Measurements from ENCODE around the gene MTMR3.
"Not testable (repeated sequence)": the region's sequence is repeated elsewhere in the genome, so short reads cannot be mapped to it uniquely, and the experiment has no call there.

MTMR3 gene

DNA sequence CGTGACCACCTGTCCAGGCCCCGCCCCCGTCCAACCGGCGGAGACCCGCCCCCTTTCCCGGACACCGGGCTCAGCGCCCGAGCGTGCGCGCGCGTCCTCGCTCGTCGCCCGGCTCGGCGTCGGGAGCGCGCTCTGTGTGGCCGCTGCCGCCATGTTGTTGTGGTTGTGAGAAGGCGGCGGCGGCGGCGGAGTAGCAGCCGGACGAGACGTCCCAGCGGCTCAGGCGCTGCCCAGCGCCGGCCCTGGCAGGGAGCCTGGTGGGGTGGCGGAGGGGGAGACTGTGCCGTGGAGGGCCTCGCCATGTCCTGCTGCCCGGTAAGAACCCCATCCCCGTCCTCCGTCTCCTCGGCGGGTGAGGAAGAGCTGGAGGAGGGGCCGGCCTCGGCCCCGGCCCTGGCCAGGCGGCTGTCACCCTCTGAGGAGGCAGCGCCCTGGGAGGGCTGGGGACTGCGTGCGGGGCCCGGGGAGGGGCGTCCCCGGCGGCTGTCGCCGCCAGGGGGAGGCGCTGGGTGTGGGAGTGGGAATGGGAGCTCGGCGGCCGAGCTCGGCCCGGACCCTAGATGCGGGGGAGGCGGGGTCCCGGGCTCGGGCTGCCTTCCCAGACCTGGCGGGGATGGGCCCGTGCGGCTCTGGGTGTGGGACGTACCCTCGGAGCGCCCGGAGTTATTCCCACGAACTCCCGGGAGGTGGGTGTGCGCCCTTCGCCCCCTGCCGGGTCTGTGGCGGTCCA, at the start of gene MTMR3:
TSS of gene MTMR3 (plus strand) at position 130 of the 730 bp plus-strand sequence. CDS start 87,886 bp downstream, outside the sequence.
- peak; percentile 80 for DNase-seq

DNA sequence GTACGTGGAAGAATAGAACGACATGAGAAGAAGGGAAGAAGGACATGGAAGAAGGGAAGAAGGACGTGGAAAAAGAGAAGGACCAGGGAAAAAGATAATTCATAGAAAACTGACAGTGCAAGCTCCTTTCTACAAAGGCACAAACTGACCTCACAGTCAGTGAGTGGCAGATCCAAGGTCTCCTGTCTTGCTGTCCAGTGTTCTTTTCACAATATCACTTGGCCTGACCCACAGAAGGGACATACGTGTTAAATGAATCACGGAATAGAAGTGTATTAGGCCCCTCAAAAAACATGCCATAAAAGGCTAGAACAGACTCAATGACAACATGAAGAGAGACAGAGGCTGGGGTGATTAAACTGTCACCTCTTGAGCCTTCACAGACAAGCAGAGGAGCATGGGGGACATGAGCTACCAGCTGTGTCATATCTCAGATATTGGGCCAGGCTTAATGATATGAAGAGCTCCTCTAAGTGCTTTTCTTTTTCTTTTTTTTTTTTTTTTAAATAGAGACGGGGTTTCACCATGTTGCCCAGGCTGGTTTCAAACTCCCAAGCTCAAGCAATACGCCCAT, 49.5 kb upstream of the MTMR3 start:
- no peak for DNase-seq

DNA sequence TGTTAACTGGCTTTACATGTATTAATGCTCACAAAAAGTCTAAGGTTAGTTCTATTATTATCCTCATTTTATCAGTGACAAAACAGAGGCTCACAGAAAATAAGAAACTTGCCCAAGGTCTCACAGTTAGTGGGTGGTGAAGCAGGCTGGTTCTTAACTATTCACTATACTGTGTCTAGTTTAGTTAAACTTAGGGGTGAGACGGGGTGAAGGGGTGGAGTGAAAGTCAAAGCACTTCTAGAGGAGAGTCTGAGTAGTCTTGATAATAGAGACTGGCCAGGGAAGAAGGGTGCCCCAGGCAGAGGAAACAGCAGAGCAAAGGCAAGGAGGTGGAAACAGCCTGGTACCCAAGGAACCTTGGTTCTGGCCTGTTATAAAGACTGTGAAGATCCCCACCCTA, 48.9 kb upstream of the MTMR3 start:
- DNase-seq: no peak

DNA sequence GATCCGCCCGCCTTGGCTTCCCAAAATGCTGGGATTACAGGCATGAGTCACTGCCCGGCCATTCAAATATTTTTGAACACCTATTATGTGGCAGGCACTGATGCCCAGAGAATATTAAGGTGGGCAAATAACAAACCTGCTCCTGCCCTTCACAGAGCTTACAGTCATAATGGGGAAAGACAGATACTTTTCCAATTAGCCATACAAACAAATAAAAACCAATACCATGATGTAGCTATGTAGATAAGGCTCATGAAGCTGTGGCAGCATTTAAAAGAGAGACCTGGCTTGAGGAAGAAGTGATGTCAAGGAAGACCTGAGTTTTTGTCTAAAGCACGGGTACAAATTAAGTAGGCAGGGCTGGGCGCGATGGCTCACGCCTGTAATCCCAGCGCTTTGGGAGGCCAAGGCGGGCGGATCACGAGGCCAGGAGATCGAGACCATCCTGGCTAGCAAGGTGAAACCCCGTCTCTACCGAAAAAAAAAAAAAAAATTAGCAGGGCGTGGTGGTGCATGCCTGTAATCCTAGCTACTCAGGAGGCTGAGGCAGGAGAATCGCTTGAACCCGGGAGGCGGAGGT, 46.1 kb upstream of the MTMR3 start:
- not testable (repeated sequence) for DNase-seq

DNA sequence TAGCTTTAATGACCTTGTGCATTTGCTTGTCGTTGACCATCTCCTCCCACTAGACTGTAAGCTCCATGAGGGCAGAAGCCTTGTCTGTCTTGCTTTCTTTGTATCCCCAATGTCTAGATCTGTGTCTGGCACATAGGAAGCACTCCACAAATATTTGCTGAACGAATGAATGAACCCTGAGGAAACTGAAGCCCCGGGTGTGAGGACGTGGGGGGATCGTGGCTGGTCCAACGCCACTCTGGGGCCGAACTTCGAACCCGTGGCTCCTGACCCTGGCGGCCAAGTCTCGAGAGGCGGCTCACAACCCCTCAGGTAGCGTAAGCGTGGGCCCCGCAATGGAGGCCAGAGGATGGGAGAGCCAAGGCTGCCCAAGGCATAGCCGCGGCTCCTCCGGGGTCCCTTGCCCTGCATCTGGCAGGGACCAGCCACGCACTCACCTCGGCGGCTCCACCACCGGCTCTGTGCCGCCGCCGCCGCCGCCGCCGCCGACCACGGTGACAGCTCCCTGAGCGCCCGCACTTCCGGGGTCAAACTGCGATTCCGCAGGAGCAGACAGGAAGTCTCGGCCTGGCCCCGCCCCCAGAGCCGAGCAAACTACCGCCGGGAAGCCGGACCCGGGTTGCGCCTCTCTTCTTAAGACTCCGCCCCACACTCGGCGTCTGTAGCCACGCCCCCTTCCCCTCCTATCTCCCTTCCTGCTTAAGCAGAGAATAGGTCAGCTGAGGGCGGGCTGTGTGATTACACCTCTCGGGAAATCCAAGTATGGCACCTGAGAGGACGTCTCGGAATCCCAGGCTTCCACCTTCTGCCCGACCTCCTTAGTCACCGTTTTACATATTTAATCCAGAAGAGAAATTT, 45.0 kb upstream of the MTMR3 start, which contains the start of gene ASCC2:
TSS of gene ASCC2 (minus strand) at position 534 of the 858 bp plus-strand sequence. CDS start 5,949 bp downstream, outside the sequence.
- DNase-seq: peak; percentile 96

DNA sequence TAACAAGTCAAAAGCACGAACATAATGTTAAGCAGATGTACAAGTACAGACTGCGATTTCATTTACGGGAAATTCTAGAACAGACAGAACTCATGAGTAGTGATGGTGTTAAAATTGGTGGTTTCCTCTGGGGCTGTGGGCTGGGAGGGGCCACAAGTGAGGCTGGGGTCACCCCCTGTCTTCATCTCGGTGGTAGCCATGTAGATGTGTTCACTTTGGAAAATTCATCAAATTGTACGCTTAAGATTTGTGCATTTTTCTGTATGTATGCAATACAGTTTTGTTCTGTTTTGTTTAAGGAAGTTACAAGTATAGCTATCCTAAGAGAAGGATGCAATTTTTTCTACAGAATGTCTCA, 44.4 kb upstream of the MTMR3 start:
- DNase-seq: no peak

DNA sequence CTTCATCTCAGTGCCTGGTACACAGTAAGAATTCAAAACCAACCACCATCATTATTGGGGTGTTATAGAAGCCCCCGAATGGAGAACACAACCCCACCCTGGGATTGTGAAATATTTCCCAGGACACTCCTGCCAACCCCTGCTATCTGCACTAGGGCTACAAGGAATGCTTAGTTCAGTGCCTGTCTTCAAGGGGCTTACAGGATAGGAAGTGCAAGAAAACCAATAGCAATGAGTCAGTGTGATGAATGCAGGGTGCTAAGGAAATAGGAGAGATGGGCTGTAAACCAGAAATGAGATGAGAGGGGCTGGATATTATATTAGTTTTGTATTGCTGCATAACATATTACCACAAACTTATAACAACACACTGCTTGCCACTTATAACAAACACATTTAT, 43.9 kb upstream of the MTMR3 start:
- DNase-seq: no peak

DNA sequence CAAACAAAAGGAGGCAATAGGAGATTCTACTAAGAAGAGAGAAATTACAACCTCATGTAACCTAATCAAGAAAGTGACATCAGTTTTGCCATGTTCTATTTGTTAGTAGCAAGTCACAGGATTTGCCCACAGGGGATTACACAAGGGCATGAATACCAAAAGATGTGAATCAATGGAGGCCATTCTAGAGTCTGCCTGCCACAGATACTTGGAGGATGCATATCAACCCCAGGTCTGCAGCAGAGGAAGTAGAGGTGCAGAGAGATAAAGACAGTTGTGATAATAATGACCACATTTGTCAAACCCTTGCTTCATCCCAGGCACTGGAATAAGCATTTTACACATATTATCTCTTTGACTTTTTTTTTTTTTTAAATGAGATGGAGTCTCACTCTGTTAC, 42.5 kb upstream of the MTMR3 start:
- DNase-seq: no peak

DNA sequence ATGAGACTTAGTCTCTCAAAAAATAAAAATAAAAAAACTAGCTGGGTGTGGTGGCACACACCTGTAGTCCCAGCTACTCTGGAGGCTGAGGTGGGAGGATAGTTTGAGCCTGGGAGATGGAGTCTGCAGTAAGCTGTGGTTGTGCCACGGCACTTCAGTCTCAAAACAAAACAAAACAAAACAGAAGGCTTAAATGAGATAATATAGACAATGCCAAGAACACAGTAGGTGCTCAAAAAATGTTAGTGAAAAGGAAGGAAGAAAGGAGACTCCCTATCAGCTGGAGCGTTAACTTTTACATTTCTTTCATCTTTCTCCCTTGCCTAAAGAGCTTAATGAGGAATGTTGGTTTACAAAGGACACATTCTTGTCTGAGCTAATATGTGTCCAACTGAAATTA, 40.8 kb upstream of the MTMR3 start:
- DNase-seq: no peak

DNA sequence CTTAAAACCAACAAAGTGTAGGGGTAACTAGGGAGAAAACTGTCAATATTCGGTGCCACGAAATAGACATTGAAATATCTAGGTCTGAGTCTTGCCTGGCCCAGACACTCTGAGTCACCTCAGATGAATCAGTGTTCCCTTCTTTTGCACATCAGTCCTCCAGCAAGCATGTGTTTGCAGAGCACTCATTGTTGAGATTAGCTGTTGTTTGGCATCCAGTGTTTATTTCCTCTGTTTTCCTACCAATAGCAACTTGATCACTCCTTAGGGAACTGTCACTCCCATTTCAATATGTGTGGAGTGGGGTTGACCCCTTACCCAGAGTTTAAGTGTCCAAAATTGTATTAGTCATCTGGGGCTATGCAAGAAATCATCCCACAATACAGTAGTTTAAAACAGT, 40.2 kb upstream of the MTMR3 start:
- DNase-seq: peak; percentile 73

DNA sequence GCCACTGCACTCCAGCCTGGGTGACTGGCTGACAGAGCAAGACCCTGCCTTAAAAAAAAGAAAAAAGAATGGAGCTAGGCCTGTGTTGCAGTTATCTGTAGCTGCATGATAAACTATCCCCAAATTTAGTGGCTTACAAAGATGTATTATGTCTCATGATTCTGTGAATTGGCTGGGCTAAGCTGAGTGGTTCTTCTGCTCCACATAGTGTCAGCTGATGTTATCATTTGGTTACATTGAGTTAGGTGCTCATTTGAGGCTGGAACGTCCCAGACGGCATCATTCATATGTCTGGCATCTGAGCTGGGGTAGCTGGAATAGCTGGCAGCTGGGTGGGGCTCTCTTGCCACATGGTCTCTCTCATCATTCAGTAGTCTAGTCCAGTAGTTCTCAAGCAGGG, 36.7 kb upstream of the MTMR3 start:
- no peak for DNase-seq

DNA sequence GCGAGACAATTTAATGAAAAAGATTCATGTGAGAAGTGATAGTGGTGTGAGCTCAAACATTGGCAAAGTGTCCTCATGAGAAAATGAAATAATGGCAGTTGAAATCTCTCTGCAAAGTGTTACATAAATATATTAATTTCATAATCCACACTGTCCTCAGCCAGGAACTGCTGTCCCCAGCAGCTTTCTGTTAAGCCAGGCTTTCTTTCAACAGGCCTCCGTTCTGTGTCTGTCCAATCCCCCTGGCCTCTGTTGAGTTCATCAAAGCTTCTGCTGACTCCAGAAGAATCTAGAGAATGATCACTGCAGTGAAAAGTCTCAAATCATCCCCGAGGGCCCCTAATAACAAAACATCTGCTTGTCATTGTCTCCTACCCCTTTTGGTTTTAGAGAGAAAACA, 34.9 kb upstream of the MTMR3 start:
- DNase-seq: no peak

DNA sequence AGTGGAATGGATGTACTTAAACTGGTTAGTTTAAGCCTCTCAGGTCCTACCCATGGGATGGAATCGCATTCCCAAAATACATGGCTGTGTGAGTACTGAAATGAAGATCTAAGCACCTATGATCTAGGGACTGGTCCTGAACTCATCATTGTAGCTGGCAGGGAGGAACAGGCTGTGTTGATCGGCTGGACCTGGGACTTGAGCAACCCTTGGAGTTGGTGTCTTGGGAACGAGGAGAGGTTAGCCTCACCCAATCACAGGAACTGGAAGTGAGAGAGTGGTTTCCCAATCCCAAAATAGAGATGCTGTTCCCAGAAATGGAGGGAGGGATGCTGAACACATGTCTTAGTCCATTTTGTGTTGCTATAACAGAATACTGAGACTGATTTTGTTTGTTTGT, 28.5 kb upstream of the MTMR3 start:
- no peak for DNase-seq

DNA sequence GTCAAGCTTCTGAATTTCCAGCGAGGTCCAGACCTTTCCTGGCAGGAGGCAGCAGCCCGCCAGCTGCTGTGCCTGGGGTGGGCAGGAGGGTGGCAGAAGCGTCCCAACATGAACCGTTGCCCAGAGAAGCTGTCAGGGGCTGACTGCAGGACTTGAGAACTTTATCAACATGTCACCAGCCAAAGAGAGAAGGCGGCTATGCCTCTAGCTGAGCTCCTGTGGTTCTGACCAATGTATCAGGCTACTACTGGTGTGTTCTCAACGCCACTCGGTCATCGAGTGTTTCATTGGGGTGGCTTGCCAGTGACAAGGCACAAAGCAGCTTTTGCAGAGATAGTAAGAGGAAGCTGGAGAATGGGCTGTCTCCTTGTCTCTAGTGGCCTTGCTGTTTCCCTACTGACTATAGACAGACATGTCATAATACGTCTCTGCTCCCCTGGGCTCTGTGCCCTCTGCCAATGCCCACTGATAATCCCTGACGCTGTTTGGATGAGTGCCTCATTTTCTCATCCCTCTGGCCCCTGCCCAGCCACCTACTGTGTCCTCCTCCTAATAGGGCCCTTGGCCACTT, 27.3 kb upstream of the MTMR3 start:
- DNase-seq: no peak

DNA sequence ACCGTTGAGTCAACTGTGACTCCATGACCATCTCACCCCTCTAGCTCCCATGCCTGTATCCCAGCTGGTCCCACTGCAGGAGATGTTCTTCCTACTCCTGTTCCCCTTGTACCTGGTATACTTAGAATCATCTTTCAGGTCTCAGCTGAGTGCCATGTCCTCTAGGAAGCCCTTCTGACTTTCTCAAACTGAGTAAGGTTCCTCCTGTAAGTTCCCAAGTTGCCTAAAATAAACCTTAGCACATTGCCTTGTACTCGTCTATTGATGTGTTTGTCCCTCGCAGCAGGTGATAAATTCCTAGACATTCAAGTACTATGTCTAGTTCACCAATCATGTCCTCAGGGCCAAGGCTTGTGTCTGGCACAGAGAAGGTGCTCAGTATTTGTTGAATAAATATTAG, 26.5 kb upstream of the MTMR3 start:
- DNase-seq: no peak

DNA sequence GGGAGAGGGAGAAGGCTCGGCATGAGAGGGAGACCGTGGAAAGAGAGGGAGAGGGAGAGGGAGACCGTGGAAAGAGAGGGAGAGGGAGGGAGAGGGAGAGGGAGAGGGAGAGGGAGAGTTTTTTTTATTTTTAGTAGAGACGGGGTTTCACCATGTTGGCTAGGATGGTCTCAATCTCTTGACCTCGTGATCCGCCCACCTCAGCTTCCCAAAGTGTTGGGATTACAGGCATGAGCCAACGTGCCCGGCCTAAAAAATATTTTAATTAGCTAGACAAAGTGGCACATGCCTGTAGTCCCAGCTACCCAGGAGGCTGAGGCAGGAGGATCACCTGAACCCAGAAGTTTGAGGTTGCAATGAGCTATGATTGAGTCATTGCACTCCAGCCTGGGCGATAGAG, 23.9 kb upstream of the MTMR3 start:
- not testable (repeated sequence) for DNase-seq

DNA sequence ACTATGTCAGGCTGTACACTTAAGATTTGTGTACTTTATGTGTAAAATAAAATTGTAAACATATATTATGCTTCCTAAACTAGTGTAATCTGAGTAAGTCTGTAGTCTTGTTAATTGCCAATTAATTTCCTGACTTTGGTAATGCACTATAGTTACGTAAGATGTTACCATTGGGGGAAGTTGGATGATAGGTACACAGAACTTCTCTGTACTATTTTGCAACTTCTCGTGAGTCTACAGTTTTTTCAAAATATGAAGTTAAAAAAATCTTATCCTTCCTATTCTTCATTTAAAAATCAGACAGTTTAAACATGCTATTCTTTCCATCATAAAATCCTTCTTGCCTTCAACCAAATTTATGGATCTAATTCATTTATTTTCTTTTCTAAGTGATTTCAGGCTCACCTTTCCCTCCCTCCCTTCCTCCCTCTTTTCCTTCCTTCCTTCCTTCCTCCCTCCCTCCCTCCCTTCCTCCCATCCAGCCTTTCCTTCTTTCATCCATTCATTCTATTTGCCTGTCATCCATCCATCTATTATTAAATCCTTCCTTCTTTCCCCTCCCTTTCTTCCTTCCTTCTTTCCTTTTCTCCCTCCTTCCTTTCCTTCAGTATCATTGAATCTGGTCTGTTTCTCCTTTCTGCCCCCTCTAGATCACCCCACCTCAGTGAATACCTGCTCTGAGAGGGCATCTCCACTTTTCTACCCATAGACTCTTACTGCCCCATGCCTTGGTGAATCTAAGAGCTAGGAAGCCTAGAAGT, 22.8 kb upstream of the MTMR3 start:
- no peak for DNase-seq

DNA sequence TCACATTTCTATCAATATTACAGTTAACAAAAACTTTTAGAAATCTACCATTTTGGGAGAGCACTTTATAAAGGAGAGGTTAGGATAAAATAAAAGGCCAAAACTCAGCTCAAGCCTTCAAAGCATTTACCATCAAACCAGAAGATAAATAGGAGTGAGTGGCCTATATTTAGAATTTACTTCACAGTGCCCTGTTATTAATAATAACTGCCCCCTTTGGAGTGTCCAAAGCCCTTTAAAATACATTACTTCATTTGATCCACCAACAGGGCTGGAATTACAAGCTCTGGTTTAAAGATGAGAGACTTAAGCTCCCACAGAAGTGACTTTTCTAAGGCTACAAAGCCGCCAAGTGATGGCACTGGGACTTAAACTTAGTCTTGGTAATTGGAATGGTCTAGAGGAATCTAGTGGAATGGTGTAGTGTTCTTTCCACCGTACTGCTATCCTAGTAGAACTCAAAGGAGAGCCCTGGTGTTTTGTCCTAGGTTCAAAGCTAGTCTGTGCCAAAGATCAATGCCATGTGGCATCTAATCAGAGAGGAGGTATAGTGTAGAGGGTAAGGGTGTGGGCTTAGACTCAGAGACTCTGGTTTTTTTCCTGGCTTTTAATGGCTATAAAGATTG, 21.2 kb upstream of the MTMR3 start:
- no peak for DNase-seq

DNA sequence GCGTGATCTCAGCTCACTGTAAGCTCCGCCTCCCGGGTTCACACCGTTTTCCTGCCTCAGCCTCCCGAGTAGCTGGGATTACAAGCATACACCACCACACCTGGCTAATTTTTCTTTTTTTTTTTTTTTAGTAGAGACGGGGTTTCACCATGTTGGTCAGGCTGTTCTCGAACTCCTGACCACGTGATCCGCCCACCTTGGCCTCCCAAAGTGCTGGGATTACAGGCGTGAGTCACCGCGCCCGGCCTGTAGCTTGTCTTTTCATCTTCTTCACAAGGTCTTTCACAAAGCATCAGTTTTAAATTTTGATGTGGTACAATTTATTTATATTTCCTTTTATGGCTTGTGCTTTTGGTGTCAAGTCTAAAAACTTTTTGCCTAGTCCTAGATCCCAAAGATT, 17.4 kb upstream of the MTMR3 start:
- not testable (repeated sequence) for DNase-seq

DNA sequence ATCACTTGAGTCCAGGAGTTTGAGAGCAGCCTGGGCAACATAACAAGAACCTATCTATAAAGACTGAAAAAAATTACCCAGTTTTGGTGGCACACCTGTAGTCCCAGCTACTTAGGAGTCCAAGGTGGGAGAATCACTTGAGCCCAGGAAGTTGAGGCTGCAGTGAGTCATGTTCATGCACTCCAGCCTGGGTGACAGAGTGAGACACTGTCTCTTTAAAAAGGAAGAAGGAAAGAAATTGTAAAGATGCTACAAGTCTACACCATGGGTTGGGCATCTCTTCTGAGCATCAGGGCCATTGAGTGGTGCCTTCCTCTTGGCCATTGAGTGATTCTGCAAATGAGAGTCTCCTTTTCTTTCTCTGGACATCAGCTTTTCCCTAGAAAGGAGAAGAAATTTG, 15.7 kb upstream of the MTMR3 start:
- no peak for DNase-seq

DNA sequence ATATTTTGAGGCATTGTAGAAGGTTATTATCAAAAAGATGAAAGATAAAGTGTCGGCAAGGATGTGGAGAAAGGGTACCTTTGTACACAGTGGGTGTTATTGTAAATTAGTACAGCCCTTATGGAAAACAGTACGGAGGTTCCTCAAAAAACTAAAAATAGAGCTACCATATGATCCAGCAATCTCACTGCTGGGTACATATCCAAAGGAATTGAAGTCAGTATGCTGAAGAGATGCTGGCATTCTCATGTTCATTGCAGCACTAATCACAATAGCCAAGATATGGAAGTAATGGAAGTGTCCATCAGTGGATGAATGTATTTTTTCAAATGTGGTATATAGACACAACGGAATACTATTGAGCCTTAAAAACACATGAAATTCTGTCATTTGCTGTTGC, 15.1 kb upstream of the MTMR3 start:
- no peak for DNase-seq

DNA sequence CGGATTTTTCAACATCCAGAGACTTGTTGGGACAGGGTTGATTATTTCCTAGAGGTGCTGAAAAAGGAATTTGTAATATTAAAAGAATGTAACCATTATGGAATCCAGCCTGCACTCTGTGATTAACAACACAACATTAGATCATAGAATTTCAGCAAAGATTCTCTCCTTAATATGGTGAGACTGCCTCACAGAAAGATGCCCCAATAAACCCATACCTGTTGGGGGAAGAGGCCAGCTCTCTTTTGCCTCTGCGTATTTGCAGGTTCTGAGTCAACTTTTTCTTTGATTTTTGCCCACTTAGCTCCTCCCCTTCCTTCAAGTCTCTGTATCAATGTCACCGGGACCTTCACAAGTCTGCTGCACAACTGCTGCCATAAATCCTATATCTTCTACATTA, 12.4 kb upstream of the MTMR3 start:
- DNase-seq: no peak
